ENCODE measurements around the gene SNX5. TPM values are rescaled to one million over a fixed set of nuclear protein-coding genes. Genes with fewer than 3 reads are reported as not detected.

The SNX5 gene
- total RNA-seq, 1 experiment from 2014 or later, result 90.8 TPM

DNA sequence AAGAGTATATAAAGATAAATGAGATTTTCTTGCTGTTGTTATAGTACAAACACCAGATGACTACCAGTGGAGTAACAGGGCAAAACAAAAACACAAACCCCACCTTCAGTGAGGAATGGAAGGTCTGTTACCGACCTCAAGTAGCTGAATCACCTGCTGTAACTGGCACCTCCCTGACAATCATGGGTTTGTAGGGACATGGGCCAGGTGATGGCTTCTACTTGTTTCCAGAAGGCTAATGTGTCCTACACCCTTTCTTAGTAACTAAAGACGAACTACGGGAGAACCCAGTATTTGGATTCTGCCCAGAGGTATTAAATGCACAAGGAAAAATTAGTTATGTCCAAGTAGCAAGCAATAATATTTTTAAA, 26.8 kb downstream of the SNX5 start:
- in situ Hi-C loops (cut with HindIII; ENCODE audit: low pct_unique_long_range_greater_than_20kb, low sequenced_read_pairs) (no loop called here), intact Hi-C loops (cut with micrococcal nuclease; ENCODE audit: unreplicated experiment) (no loop called here)
- Histone ChIP-seq H3K4me3 (ENCODE audit: low read depth in 2 of 2, low read length in 2 of 2) (no peak overlapping the region), H3K4me1 (ENCODE audit: control insufficient read depth, insufficient read depth, low read length) (peaks cover 35% of the 10 kb centered on the region), H3K36me3 (ENCODE audit: control insufficient read depth, insufficient read depth, low read length) (peaks cover 43% of the 10 kb centered on the region), H3K27me3 (ENCODE audit: control insufficient read depth, insufficient read depth, low read length) (no peaks in the 10 kb centered on the region), H3K9me3 (ENCODE audit: control insufficient read depth, insufficient read depth, low read depth, low read length) (no peaks in the 10 kb centered on the region), H3K27ac (ENCODE audit: low read length) (no peak overlapping the region)
- ChIA-PET POLR2A (no interaction called here), CTCF (interaction anchor here (0.6 kb wide), 1 partner anchor 52 kb away, joined by 3 read pairs; no protein-coding TSS in a partner anchor)
- TF ChIP-seq POLR2AphosphoS5 (IDR thresholded peaks at IDR 0.05; ENCODE audit: low read depth, low read length) (no peak), SIN3A (IDR thresholded peaks at IDR 0.05; ENCODE audit: borderline replicate concordance, insufficient read depth, low read depth, low read length) (no peak), TCF7L2 (IDR thresholded peaks at IDR 0.05; ENCODE audit: low read depth, low read length) (no peak)
- TF ChIP-seq, protein P1, sequence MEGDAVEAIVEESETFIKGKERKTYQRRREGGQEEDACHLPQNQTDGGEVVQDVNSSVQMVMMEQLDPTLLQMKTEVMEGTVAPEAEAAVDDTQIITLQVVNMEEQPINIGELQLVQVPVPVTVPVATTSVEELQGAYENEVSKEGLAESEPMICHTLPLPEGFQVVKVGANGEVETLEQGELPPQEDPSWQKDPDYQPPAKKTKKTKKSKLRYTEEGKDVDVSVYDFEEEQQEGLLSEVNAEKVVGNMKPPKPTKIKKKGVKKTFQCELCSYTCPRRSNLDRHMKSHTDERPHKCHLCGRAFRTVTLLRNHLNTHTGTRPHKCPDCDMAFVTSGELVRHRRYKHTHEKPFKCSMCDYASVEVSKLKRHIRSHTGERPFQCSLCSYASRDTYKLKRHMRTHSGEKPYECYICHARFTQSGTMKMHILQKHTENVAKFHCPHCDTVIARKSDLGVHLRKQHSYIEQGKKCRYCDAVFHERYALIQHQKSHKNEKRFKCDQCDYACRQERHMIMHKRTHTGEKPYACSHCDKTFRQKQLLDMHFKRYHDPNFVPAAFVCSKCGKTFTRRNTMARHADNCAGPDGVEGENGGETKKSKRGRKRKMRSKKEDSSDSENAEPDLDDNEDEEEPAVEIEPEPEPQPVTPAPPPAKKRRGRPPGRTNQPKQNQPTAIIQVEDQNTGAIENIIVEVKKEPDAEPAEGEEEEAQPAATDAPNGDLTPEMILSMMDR (IDR thresholded peaks at IDR 0.05), result no peak
- TF ChIP-seq, protein P2, sequence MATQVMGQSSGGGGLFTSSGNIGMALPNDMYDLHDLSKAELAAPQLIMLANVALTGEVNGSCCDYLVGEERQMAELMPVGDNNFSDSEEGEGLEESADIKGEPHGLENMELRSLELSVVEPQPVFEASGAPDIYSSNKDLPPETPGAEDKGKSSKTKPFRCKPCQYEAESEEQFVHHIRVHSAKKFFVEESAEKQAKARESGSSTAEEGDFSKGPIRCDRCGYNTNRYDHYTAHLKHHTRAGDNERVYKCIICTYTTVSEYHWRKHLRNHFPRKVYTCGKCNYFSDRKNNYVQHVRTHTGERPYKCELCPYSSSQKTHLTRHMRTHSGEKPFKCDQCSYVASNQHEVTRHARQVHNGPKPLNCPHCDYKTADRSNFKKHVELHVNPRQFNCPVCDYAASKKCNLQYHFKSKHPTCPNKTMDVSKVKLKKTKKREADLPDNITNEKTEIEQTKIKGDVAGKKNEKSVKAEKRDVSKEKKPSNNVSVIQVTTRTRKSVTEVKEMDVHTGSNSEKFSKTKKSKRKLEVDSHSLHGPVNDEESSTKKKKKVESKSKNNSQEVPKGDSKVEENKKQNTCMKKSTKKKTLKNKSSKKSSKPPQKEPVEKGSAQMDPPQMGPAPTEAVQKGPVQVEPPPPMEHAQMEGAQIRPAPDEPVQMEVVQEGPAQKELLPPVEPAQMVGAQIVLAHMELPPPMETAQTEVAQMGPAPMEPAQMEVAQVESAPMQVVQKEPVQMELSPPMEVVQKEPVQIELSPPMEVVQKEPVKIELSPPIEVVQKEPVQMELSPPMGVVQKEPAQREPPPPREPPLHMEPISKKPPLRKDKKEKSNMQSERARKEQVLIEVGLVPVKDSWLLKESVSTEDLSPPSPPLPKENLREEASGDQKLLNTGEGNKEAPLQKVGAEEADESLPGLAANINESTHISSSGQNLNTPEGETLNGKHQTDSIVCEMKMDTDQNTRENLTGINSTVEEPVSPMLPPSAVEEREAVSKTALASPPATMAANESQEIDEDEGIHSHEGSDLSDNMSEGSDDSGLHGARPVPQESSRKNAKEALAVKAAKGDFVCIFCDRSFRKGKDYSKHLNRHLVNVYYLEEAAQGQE (IDR thresholded peaks at IDR 0.05; ENCODE audit: insufficient read depth in 1 of 2, low read depth in 2 of 2, low read length in 1 of 2), result no peak
- BruUV-seq (replicated peaks), result no TSS peak
- DNase-seq (ENCODE audit: low read depth, low spot score) (no peak), ATAC-seq (no peak)

DNA sequence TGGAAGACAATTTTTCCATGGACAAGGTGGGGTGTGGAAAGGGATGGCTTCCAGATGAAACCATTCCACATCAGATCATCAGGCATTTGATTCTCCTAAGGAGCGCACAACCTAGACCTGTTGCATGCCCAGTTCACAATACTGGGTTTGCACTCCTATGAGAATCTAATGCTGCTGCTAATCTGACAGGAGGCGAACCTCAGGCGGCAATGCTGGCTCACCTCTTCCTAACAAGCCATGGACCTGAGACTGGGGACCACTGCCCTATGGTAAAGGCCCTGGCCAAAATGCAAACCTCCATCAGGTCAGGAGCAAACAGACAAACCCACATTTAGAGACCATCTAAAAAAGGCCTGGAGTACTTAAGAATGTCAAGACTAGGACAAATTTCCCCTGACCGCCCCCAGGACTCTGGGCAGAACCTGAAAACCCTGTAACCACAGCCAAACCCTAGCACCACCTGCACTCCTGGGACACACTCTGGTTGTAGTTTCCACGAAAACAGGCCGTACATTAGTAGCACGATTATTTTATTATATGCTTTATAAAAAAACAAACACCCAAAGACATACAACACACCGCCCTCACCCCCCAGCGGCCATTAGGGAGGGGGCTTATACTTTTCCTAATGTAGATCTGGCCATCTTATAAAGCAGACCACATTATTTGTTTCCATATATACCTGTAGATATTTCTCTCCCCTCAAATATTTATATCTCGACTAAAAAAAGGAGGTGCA, 27.3 kb downstream of the SNX5 start:
- Histone ChIP-seq H3K36me3 (ENCODE audit: control insufficient read depth, insufficient read depth, low read length) (peaks cover 38% of the 10 kb centered on the region), H3K27me3 (ENCODE audit: control insufficient read depth, insufficient read depth, low read length) (no peaks in the 10 kb centered on the region), H3K4me3 (ENCODE audit: low read depth in 2 of 2, low read length in 2 of 2) (no peak overlapping the region), H3K27ac (ENCODE audit: low read length) (no peak overlapping the region), H3K9me3 (ENCODE audit: control insufficient read depth, insufficient read depth, low read depth, low read length) (no peaks in the 10 kb centered on the region), H3K4me1 (ENCODE audit: control insufficient read depth, insufficient read depth, low read length) (peaks cover 39% of the 10 kb centered on the region)
- CTCF ChIA-PET, result no interaction called here
- TF ChIP-seq, protein P2 (IDR thresholded peaks at IDR 0.05; ENCODE audit: insufficient read depth in 1 of 2, low read depth in 2 of 2, low read length in 1 of 2), result no peak
- TF ChIP-seq SIN3A (IDR thresholded peaks at IDR 0.05; ENCODE audit: borderline replicate concordance, insufficient read depth, low read depth, low read length) (no peak), POLR2AphosphoS5 (IDR thresholded peaks at IDR 0.05; ENCODE audit: low read depth, low read length) (no peak; the same call in 1 of the 2 replicates), TCF7L2 (IDR thresholded peaks at IDR 0.05; ENCODE audit: low read depth, low read length) (no peak)
- TF ChIP-seq, protein P1 (IDR thresholded peaks at IDR 0.05), result no peak
- intact Hi-C loops (cut with micrococcal nuclease; ENCODE audit: unreplicated experiment), result no loop called here
- no peak for ATAC-seq
- BruUV-seq (replicated peaks), result no TSS peak
- in situ Hi-C loops (cut with HindIII; ENCODE audit: low pct_unique_long_range_greater_than_20kb, low sequenced_read_pairs), result no loop called here
- POLR2A ChIA-PET, result no interaction called here
- no peak for DNase-seq (ENCODE audit: low read depth, low spot score)
